Kidney (tissue), 14 donors: ENCODE measurements around the gene TYROBP. TPM values are rescaled to one million over a fixed set of nuclear protein-coding genes. Genes with fewer than 3 reads are reported as not detected.

ENCODE experiments used
- DNase-seq, 5 donors: peaks; one replicate each; pipeline ENCODE4 v3.0.0-alpha.2; 2013 to 2020
- FAIRE-seq: peaks from 2 replicates; lab custom pipeline; 2012; peaks lifted over from hg19 to GRCh38; lab: Jason Lieb, UNC
- H3K27ac ChIP-seq, 2 donors: one replicate each; pipeline ENCODE4 v1.7.0; 2013; ENCODE audit warnings: low read depth in 2 of 2, low read length in 2 of 2, inconsistent platforms in 1 of 2
- H3K27me3 ChIP-seq: one replicate; pipeline ENCODE4 v1.7.1; 2013; ENCODE audit warnings: low read length, inconsistent platforms; ENCODE audit not compliant: control insufficient read depth, insufficient read depth
- H3K36me3 ChIP-seq, 3 donors: one replicate each; pipeline versions ENCODE4 v1.7.0 to v1.7.1; 2013; ENCODE audit warnings: low read length in 3 of 3, control low read depth in 1 of 3, inconsistent platforms in 1 of 3; ENCODE audit not compliant: insufficient read depth in 3 of 3, control insufficient read depth in 2 of 3
- H3K4me1 ChIP-seq, 3 donors: one replicate each; pipeline versions ENCODE4 v1.7.0 to v1.7.1; 2013; ENCODE audit warnings: low read length in 3 of 3, inconsistent platforms in 1 of 3, low read depth in 1 of 3; ENCODE audit not compliant: control insufficient read depth in 2 of 3, insufficient read depth in 2 of 3
- H3K4me3 ChIP-seq, 3 donors: one replicate each; pipeline versions ENCODE4 v1.7.0 to v1.8.1; 2013; ENCODE audit warnings: low read length in 3 of 3, control low read depth in 1 of 3, inconsistent platforms in 1 of 3
- H3K9ac ChIP-seq, 3 donors: one replicate each; pipeline versions ENCODE4 v1.7.0 to v1.7.1; 2013; ENCODE audit warnings: low read length in 3 of 3, control low read depth in 1 of 3, inconsistent platforms in 1 of 3
- H3K9me3 ChIP-seq, 3 donors: one replicate each; pipeline versions ENCODE4 v1.7.0 to v1.7.1; 2013; ENCODE audit warnings: low read length in 3 of 3, control low read depth in 1 of 3, inconsistent platforms in 1 of 3; ENCODE audit not compliant: control insufficient read depth in 2 of 3, insufficient read depth in 1 of 3
- CTCF ChIP-seq: IDR thresholded peaks from 3 replicates; pipeline ENCODE4 v1.5.1; 2012; ENCODE audit warnings: mild to moderate bottlenecking, moderate library complexity, borderline replicate concordance; ENCODE audit not compliant: insufficient read depth; ENCODE audit errors: extremely low read depth
- intact Hi-C: fragments of 100-400 bp; cut with DNase I; formaldehyde crosslinking; loops from one replicate; pipeline ENCODE4 v1.11.1; 2022
- polyA plus RNA-seq: library from polyadenylated mRNA; stranded (reverse); fragments of 350-450 nt; fragmentation: Illumina TruSeq; extraction: RNeasy Lipid Tissue Mini Kit (QIAGEN cat#74804); gene quantifications from one replicate; pipeline ENCODE4 v1.2.3, GENCODE V29; 2014; ENCODE audit warnings: low read depth, low replicate concordance; ENCODE audit not compliant: insufficient read depth
- total RNA-seq: library from RNA; stranded (reverse); fragmentation: NEBNext Ultra II Directional; extraction: Animal tissue kit (Norgen Biotek cat#: 25700); gene quantifications from one replicate; pipeline ENCODE4 v1.2.1, GENCODE V29; 2021
- donor health status: control.
- donor health status: control.
- donor health status: control.
- donor health status: control.
- donor health status: control.
- donor health status: DM: yes; HTN: yes; CAD: no.
- donor health status: Normal renal cell carcinoma (clear cell type).

TYROBP gene
- total and polyA plus RNA-seq, 2 donors from 2014 or later = 64.2 to 77.6 TPM

GRCh38 chr19:35860818-35861639 is 47.1 kb downstream of the TYROBP start:
- H3K36me3 ChIP-seq = no peaks in the 10 kb centered on the region
- intact Hi-C loops = no loop called here
- FAIRE-seq = no peak

GRCh38 chr19:35860436-35860817 is 47.7 kb downstream of the TYROBP start:
- no peak for TF ChIP-seq CTCF
- intact Hi-C loops = no loop called here
- Histone ChIP-seq H3K9ac (no peak overlapping the region), H3K4me3 (no peak overlapping the region), H3K27me3 (no peaks in the 10 kb centered on the region), H3K27ac (no peak overlapping the region), H3K4me1 (peaks cover 0 to 4% (median 0%) of the 10 kb centered on the region in 3 donors), H3K9me3 (no peaks in the 10 kb centered on the region), H3K36me3 (no peaks in the 10 kb centered on the region)
- DNase-seq = no peak
- no peak for FAIRE-seq

More at GRCh38 chr19:35860818-35861639, 47.1 kb downstream of the TYROBP start:
- no peak overlapping the region for H3K4me3 ChIP-seq
- H3K9ac ChIP-seq = no peak overlapping the region
- DNase-seq = peak in 4 of 5 donors; percentile 70 to 76 (median 74)
- H3K9me3 ChIP-seq = no peaks in the 10 kb centered on the region
- no peaks in the 10 kb centered on the region for H3K27me3 ChIP-seq
- no peak for TF ChIP-seq CTCF
- H3K27ac ChIP-seq = no peak overlapping the region
- peaks cover 0 to 4% (median 0%) of the 10 kb centered on the region in 3 donors for H3K4me1 ChIP-seq

GRCh38 chr19:35859414-35859813 is 48.7 kb downstream of the TYROBP start:
- FAIRE-seq = no peak
- intact Hi-C loops = no loop called here
- H3K27me3 ChIP-seq = no peaks in the 10 kb centered on the region

More at GRCh38 chr19:35859414-35859813, 48.7 kb downstream of the TYROBP start:
- no peak for TF ChIP-seq CTCF
- no peaks in the 10 kb centered on the region for H3K9me3 ChIP-seq
- H3K27ac ChIP-seq = no peak overlapping the region
- no peak overlapping the region for H3K9ac ChIP-seq
- H3K4me3 ChIP-seq = no peak overlapping the region
- peaks cover 0 to 4% (median 0%) of the 10 kb centered on the region in 3 donors for H3K4me1 ChIP-seq
- DNase-seq = no peak
- H3K36me3 ChIP-seq = no peaks in the 10 kb centered on the region
